SK-N-MC (cell line): ENCODE results near the gene ZNF324.
"Not testable (repeated sequence)": the region's sequence is repeated elsewhere in the genome, so short reads cannot be mapped to it uniquely, and the experiment has no call there.

Experiments used
- DNase-seq: peaks from one replicate; pipeline ENCODE4 v3.0.0-alpha.2; 2011; ENCODE audit warnings: low read depth, low spot score
- H3K27ac ChIP-seq: fragments of 200-600 bp; sonication (generic); 2 replicates; pipeline ENCODE4 v1.5.1; 2016; ENCODE audit warnings: mixed run types
- H3K36me3 ChIP-seq: fragments of 200-600 bp; sonication (generic); 2 replicates; pipeline ENCODE4 v1.6.1; 2017; ENCODE audit warnings: antibody characterized with exemption, low read length, mixed read lengths; ENCODE audit not compliant: insufficient read depth
- H3K4me3 ChIP-seq: fragments of 200-600 bp; sonication (generic); 2 replicates; pipeline ENCODE4 v1.5.1; 2016
- H3K9ac ChIP-seq: fragments of 200-600 bp; sonication (generic); 2 replicates; pipeline ENCODE4 v1.8.0; 2017; ENCODE audit warnings: mixed run types, mixed read lengths; ENCODE audit not compliant: insufficient read length
- H3K9me3 ChIP-seq: fragments of 200-600 bp; sonication (generic); 2 replicates; pipeline ENCODE4 v1.6.1; 2017; ENCODE audit warnings: low read depth, mild to moderate bottlenecking, antibody characterized with exemption, low read length, moderate library complexity, mixed read lengths
- EZH2 ChIP-seq: fragments of 200-600 bp; sonication (generic); IDR thresholded peaks from one replicate; pipeline ENCODE4 v1.6.1; 2017; ENCODE audit warnings: antibody characterized with exemption
- FOXP2 ChIP-seq: optimal IDR thresholded peaks from 2 replicates; pipeline ENCODE3; 2011; ENCODE audit warnings: mild to moderate bottlenecking, moderate library complexity; ENCODE audit not compliant: insufficient read depth; ENCODE audit errors: extremely low read length, control extremely low read depth
- POLR2AphosphoS5 ChIP-seq: IDR thresholded peaks from 2 replicates; pipeline ENCODE4 v1.6.1; 2012; ENCODE audit warnings: mild to moderate bottlenecking, low read depth, low read length, borderline replicate concordance

The ZNF324 gene

DNA sequence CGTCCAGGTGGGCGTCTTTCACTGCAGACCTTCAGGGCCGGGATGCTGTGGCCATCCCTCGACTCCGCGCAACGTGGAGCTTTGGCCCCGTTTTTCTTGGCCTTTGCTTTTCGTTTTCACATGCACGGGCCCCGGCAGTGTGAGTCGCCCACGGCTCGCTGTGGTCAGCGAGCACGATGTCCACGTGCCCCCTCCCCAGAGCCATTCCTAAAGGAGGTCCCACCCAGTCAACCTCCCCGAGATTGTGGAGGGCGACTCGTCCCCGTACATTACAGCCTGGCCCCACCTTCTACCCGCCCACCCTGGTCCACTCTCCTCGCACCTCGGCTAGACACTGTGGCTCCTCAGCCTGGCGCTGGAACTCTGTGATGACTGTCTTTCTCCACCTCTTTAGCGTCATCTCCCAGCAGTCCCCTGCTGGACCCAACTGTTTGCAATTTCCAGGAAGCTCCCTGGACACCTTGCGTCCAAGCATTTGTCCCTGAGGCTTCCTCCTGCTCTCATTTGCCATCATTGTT, 9.7 kb downstream of the ZNF324 start:
- TF ChIP-seq EZH2 (no peak), POLR2AphosphoS5 (no peak), FOXP2 (no peak)
- Histone ChIP-seq H3K9me3 (no peaks in the 10 kb centered on the region), H3K27ac (peak overlapping the region; percentile 73; the same call in 1 of the 2 replicates), H3K36me3 (no peaks in the 10 kb centered on the region), H3K9ac (peak overlapping the region; percentile 78), H3K4me3 (peak overlapping the region; percentile 84)
- no peak for DNase-seq

DNA sequence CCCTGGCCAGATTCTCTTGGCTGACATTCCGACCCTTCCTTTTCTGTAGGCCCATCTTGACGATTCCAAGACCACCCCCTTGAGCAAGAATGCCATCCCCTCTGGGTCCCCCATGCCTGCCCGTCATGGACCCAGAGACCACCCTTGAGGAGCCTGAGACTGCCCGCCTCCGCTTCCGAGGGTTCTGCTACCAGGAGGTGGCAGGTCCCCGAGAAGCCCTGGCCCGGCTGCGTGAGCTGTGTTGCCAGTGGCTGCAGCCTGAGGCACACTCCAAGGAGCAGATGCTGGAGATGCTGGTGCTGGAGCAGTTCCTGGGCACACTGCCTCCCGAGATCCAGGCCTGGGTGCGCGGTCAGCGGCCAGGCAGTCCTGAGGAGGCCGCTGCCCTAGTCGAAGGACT, 10.2 kb downstream of the ZNF324 start:
- TF ChIP-seq FOXP2 (no peak), POLR2AphosphoS5 (no peak; the same call in 1 of the 2 replicates), EZH2 (no peak)
- Histone ChIP-seq H3K4me3 (no peak overlapping the region; the same call in 1 of the 2 replicates), H3K36me3 (no peaks in the 10 kb centered on the region), H3K9ac (no peak overlapping the region), H3K9me3 (no peaks in the 10 kb centered on the region), H3K27ac (no peak overlapping the region)
- DNase-seq, result no peak

DNA sequence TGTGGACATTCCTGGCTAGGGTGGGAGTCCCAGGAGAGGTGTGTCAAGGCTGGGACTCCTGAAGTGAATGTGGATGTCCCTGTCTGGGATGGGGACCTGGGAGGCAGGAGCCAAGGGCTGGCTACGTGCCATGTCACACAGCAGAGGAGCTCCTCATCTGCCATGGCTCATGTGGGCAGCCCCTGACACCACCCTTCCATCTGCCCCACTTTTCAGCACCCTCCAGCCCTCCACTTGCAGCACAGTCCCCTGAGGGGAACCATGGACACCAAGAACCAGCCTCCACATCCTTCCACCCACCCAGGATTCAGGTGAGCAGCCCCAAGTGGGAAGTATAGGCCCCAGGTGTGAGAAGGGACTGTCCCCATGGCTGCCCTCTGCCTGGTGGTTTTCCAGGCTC, 11.0 kb downstream of the ZNF324 start:
- Histone ChIP-seq H3K4me3 (no peak overlapping the region), H3K9ac (no peak overlapping the region), H3K27ac (no peak overlapping the region), H3K9me3 (no peaks in the 10 kb centered on the region), H3K36me3 (no peaks in the 10 kb centered on the region)
- TF ChIP-seq EZH2 (no peak), POLR2AphosphoS5 (peak; percentile 34; the same call in 1 of the 2 replicates)
- no peak for DNase-seq

DNA sequence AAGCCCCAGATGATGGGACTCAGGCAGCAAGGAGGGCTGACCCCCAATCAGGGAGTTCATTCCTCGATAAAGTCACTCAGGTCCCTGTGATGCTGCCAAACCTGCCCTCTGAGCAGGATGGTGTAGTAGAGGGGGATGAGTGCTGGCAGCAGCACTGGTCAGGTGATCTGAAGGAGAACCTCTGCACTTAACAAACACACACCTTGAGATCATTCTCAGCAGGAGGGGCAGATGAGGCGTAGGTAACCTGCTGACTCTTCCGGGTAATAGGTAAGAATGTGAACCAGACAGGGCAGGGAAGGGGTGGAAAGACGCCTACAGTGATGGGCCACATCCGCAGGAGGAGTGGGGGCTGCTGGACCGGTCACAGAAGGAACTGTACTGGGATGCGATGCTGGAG, 12.4 kb downstream of the ZNF324 start:
- Histone ChIP-seq H3K36me3 (no peaks in the 10 kb centered on the region), H3K9ac (no peak overlapping the region), H3K4me3 (no peak overlapping the region), H3K9me3 (no peaks in the 10 kb centered on the region), H3K27ac (no peak overlapping the region)
- no peak for DNase-seq
- TF ChIP-seq EZH2 (no peak), POLR2AphosphoS5 (no peak), FOXP2 (no peak)

DNA sequence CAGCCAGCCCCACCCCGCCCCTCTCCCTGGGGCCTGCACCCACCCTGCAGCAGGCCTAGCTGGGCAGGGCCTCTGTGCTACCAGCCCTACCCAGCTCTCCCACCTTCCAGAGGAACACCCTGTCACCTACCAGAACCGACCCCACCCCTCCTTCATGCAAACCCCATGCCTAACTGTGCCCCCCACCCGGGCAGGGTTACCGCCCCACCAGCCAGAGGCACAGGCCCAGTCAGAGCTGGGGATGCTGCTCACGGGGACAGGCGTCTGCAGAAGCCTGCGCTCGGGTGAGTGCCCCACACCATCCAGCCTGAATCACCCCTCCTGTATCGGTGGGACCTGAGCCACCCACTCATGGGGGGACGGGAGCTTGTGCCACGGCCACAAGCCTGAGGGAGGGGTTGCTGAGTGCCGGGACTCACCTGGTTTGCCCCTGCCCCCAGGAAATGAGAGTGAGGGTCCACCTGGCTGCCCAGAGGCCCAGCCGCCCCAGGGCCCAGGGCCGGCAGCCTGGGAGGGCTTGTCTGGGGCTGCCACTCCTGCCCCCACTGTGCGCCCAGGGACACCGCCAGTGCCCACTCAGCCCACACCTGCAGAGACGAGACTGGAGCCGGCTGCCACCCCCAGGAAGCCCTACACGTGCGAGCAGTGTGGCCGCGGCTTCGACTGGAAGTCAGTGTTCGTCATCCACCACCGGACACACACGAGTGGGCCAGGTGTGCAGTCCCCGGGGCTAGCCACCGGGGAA, 13.0 kb downstream of the ZNF324 start:
- DNase-seq, result no peak
- Histone ChIP-seq H3K9ac (no peak overlapping the region), H3K9me3 (no peaks in the 10 kb centered on the region), H3K27ac (no peak overlapping the region), H3K36me3 (no peaks in the 10 kb centered on the region), H3K4me3 (no peak overlapping the region)
- TF ChIP-seq FOXP2 (no peak), POLR2AphosphoS5 (no peak), EZH2 (no peak)

DNA sequence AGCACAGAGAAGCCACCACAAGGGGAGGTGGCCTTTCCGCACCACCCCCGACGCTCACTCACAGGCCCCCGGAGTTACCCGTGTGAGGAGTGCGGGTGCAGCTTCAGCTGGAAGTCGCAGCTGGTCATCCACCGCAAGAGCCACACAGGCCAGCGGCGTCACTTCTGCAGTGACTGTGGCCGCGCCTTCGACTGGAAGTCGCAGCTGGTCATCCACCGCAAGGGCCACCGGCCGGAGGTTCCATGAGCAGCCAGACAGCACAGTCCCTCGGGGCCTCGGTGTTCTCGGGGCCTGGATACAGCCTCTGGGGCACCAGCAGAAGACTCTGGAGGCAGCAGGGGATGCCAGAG, 13.6 kb downstream of the ZNF324 start:
- TF ChIP-seq FOXP2 (no peak), POLR2AphosphoS5 (no peak), EZH2 (no peak)
- Histone ChIP-seq H3K4me3 (no peak overlapping the region), H3K27ac (no peak overlapping the region), H3K9ac (no peak overlapping the region), H3K9me3 (no peaks in the 10 kb centered on the region), H3K36me3 (no peaks in the 10 kb centered on the region)
- DNase-seq, result no peak

DNA sequence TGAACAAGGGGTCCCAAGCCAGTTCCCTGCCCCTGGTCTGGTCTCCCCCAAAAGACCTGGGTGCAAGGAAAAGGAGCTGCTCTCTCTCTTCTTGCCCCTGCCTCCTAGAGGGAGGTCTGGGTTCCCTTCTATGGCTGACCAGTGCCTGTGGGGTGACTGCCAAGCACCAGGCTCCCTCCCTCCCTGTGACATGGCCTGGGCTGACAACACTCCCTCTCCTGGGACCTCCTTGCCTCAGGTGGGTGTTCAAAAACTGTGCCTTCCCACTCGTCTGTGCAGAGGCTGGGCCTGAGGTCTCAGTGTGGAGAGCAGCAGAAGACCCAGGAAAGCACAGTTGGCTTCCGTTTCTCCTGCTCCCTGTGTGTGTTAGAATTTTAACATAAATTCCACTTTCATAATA, 14.0 kb downstream of the ZNF324 start:
- Histone ChIP-seq H3K36me3 (no peaks in the 10 kb centered on the region), H3K9me3 (no peaks in the 10 kb centered on the region), H3K9ac (no peak overlapping the region), H3K4me3 (no peak overlapping the region), H3K27ac (no peak overlapping the region)
- no peak for DNase-seq
- TF ChIP-seq POLR2AphosphoS5 (no peak), FOXP2 (no peak), EZH2 (no peak)

DNA sequence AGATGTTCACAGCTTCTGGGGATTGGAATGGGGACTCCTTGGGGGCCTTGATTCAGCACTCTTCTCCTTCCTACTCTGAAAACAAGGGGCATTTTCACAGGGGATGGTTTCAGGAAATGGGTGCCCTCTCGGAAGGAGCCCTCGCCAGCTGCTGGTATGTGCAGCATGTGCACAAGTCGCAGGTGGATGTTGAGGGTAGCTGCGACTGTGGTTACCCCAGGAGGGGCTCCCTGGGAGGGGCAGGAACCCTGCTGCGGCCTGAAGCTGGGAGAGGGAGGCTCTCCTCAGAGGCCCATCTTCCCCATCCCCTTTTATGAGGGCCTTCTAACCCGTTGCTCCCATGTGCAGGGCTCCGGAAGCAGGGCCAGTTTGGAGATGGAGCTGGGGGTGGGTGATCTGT, 15.5 kb downstream of the ZNF324 start:
- TF ChIP-seq FOXP2, result no peak
- TF ChIP-seq POLR2AphosphoS5, result no peak
- TF ChIP-seq EZH2, result no peak
- no peak overlapping the region for H3K27ac ChIP-seq

DNA sequence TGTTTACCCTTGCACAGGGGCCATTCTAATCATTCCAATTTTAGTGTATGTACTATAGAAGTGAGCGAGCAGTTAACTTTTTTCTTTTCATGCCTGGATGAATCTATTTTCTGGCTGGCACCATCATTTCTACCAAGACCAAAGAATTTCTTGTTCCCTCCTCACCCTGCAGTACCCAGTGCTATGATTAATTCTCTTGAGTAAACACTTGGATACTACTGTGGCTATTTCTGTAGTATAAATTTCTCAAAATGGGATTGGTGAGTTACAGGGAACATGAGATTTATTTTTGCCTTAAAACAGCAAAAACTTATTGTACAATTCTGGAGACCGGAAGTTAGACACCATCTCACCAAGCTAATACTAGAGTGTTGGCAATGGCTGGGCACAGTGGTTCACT, 16.9 kb downstream of the ZNF324 start:
- no peak overlapping the region for H3K9ac ChIP-seq
- TF ChIP-seq POLR2AphosphoS5 (no peak), EZH2 (no peak), FOXP2 (no peak)
- no peaks in the 10 kb centered on the region for H3K36me3 ChIP-seq
- DNase-seq, result no peak
- H3K9me3 ChIP-seq, result no peaks in the 10 kb centered on the region
- no peak overlapping the region for H3K4me3 ChIP-seq
- H3K27ac ChIP-seq, result 0 out of 2 replicates have a peak overlapping the region, but pooled peaks have one; percentile 31

More for the DNA sequence above, 15.5 kb downstream of the ZNF324 start:
- Histone ChIP-seq H3K9me3 (no peaks in the 10 kb centered on the region), H3K9ac (no peak overlapping the region), H3K4me3 (no peak overlapping the region), H3K36me3 (no peaks in the 10 kb centered on the region)
- DNase-seq, result no peak

DNA sequence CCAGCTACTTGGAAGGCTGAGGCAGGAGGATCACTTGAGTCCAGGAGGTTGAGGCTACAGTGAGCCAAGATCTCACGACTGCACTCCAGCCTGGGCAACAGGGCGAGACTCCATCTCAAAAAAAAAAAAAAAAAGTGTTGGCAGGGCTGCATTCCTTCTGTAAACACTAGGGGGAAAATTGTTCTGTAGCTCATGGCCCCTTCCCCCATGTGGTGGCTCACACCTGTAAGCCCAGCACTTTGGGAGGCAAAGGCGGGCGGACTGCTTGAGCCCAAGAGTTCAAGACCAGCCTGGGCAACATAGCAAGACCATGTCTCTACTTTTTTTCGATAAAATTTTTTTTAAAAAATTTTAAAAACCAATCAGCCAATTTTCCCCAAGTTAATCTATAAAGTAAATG, 17.5 kb downstream of the ZNF324 start:
- not testable (repeated sequence) for H3K36me3 ChIP-seq, H3K9me3 ChIP-seq, DNase-seq, H3K27ac ChIP-seq, H3K4me3 ChIP-seq, H3K9ac ChIP-seq
